Dedifferentiated amniotic fluid mesenchymal stem cell (primary cell): ENCODE measurements around the gene GMEB2.
"Not testable (repeated sequence)": the region's sequence is repeated elsewhere in the genome, so short reads cannot be mapped to it uniquely, and the experiment has no call there.

Experiments
- DNase-seq: peaks from one replicate; pipeline ENCODE4 v3.0.0-alpha.2; 2016; ENCODE audit errors: extremely low spot score

GMEB2 gene

DNA sequence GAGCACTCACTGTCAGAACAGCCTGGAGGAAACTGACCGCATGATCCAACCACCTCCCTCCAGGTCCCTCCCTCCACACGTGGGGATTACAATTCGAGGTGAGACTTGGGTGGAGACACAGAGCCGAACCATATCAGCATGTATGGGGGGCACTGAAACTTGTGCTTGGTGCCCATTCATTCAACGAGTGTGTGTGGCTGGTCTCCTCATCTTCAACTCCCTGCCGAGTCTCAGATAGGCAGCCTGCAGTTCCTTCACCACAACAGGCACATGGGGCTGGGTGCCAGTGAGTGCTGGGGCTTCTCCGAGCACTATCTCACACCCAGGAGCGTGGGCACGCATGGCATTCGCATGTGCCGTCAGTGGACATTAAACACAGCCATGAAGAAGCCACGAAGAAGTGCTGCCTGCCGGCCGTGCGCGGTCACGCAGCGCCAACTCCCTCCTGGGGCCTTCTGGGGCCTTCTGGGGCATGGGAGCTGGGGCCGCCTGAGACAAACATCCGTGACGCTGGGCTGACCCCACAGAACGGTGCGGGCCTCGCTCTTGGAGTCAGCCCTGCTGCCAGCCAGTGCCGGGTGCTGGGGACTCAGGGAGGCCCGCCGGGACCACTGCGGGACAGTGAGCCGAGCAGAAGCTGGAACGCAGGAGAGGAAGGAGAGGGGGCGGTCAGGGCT is 30.5 kb upstream of the GMEB2 start:
- no peak for DNase-seq

DNA sequence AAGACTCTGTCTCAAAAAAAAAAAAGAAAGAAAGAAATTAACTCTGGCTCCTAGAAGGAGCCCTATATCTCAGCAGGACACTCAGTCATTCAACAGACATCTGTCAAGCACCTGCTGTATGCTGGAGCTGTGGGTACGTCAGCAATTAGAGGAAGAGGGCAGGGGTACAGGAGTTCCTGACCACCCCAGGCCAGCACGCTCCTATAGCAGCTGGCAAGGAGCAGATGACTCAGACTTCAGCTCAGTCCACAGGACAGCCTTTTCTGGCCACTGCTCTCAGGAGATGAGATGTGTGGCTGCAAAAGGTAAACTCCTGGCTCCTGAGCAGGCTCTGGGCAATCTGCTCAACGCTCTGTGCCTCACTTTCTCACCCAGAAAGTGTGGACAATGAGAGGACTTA is 29.6 kb upstream of the GMEB2 start:
- DNase-seq, result no peak

DNA sequence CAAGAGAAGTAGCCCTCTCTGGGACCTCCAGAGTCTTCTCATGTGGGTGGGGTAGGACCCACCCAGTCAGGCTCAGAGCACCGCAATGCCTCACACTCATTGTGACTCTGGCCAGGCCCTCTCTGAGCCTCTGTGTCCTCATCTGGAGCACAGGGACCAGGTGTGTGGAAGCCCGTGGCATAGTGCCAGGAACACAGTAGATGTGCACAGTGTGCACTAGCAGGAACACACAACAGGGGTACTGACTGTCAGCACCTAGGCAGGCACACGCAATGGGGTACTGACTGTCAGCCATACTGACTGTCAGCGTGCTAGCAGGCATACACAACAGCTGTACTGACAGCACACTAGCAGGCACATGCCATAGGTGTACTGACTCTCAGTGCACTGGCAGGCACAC is 28.3 kb upstream of the GMEB2 start:
- no peak for DNase-seq

DNA sequence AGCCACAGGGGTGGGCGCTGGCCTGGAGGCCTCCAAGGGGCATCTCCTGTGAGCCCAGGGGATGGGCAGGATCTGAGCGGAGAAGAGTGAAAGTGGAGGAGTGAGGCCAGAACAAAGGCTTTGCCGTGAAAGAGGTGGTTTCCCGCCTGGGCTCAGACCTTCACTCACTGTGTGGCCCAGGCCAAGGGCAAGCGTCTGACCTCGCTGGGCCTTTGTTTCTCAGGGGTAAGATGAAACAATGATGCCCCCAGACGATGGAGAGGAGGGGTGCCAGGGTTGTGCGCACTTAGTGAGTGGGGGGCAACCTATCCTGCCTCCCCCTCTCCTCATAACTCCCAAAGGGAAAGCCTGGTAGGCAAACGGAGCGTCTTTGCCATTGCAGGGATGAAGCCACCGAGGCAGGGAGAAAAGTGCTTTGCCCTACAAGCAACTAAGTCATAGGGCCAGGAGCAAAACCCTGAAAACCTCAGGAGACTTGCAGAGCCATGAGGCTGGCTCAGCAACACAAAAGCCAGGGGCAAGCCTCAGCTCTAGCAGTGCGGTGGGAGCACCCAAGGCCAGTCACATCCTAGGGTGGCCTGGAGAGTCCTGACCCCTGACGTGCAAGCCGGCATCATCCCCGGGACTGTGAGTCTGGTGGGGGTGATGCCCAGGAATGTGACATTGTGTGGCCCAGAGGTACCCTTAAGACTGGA is 27.2 kb upstream of the GMEB2 start:
- no peak for DNase-seq

DNA sequence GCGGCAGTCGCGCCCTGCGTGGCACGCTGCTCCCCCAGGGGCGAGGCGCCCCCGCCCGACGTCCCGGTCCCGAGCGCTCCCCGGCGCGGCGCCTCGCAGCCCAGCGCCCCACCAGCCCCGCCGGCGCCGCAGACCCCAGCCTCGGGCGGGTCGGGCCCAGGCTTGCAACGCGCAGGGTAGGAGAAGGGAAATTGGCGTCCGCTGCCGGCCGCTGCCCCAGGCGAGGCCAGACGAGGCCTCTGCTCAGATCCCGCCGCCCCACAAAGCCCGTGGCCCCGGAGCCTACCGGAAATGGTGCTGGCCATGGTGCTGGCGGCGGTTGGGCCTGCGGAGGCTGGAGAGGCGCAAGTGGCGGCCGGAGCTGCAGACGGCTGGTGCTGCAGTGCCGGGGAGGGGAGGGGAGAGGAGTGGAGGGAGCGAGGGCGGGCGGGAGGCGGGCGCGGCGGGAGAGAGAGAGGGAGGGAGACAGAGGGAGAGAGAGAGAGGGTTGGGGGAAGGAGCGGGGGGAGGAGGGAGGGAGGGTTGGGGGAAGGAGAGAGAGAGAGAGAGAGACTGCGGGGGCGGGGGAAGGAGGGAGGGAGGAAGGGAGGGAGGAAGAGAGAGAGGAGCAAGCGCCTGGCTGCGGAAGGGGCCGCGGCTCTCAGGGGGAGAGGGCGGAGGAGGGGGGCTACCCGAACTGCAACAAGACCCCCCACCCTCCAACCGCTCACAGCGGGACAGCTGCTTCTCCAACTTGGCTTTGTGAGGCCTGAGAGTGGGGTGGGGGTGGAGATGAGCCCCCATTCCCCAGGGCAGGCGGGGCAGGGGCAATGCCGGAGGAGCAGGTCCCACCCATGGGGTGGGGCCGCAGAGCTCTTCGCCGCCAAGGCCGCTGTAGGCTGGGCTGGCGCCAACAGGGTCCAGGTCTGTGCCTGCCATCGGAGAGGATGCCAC is 26.4 kb upstream of the GMEB2 start, which contains the start of gene STMN3:
Gene STMN3 (minus strand): TSS at position 384 of the 933 bp plus-strand sequence. CDS start 79 bp downstream, at position 305.
- peak; percentile 55 for DNase-seq

DNA sequence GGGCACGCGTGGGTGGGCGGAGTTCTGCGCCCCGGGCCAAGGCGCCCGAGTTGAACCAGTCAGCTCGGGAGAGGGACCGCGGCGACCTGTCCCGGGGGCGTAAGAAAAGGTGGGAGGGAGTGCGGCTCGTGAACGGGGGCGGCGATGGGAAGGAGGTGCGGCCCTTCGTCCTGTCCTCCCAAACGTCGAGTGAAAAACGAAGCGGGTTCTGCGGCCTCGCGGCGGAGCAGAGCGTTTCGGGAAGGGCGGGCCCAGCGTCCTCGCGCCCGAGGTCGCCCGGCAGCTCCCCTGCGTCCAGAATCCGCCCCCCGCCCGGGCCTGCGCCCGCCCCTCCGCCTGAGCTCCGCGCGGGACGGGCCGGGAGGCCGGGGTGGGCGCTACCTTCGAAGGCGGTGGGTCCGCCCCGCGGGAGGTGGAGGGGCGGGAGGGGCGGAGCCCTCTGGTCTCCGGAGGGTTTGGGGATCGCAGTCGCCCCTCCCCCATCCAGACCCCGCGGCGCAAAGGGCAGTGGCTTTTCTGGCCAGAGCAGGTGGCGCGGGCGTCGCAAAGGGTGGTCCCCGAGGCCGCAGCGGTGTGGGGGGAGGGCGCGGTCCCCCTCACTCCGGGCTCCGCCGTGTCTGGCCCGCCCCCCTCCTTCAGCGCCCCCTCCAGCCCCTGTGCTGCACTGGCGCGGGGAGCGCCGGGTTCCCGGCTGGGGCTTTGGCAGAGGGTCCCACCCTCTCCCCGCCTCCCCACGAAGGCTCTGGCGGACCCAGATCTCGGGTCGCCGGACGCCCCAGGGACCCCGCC is 25.5 kb upstream of the GMEB2 start:
- no peak for DNase-seq

DNA sequence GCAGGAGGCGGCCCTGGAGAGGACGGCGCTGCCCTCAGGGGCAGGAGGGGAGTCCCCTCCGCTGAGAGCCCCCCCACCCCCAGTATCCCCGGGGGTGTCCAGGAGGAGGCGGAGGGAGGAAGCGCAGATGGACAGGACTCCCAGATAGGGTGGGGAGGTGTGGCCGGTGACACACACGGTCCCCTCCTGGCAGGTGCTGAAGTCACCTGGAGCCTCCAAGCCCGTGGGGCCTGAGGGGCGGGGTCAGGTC is 25.0 kb upstream of the GMEB2 start:
- no peak for DNase-seq

DNA sequence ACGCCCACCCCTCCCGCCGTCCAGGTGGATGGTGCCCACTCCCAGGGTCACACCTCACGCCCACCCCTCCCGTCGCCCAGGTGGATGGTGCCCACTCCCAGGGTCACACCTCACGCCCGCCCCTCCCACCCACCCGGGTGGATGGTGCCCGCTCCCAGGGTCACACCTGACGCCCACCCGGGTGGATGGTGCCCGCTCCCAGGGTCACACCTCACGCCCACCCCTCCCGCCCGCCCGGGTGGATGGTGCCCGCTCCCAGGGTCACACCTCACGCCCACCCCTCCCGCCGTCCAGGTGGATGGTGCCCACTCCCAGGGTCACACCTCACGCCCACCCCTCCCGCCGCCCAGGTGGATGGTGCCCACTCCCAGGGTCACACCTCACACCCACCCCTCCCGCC is 23.6 kb upstream of the GMEB2 start:
- DNase-seq, result not testable (repeated sequence)

DNA sequence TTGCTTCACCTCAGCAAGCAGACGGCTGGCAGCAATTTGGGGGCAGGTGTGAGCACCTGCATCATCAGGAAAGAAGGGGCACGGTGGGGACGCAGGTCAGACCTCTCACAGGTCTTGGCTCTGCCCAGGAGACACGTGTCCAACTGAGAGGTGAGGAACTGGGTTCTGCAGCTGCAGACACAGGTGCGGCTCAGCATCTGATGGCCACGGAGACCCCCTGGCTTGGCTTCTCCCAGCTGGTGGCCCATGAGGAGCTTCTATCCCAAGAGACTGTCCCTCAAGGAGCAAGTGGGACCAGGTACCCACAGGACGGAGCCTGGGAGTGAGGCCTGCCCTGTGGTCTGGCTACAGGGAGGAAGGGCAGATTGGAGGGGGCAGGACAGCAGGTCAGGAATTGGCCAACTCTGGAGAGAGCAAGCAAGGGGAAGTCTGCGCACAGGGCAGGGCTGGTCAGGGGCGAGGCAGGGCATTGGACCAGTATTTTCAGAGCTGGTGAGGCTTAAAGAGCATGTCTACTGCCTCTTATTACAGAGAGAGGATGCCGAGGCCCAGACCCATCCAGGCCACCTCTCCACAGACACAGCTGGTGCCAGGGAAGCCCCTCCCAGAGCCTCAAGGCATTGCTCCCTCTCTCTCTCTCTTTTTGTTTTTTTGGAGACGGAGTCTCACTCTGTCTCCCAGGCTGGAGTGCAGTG is 22.1 kb upstream of the GMEB2 start:
- no peak for DNase-seq

DNA sequence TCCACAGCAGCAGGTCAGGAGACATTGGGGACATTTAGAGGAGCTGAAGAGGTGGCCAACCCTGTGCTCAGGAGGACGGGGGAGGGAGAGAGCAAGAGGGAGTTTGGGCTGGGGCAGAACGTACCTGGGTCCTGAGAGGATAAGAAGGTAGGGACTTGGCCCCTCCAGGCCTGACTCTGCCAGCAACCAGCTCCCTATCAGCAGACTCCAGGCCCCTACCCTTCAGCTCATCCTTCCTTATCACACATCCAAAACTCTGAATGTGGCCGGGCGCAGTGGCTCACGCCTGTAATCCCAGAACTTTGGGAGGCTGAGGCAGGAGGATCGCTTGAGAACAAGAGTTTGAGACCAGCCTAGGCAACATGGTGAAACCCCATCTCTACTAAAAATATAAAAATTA is 21.3 kb upstream of the GMEB2 start:
- DNase-seq, result no peak

DNA sequence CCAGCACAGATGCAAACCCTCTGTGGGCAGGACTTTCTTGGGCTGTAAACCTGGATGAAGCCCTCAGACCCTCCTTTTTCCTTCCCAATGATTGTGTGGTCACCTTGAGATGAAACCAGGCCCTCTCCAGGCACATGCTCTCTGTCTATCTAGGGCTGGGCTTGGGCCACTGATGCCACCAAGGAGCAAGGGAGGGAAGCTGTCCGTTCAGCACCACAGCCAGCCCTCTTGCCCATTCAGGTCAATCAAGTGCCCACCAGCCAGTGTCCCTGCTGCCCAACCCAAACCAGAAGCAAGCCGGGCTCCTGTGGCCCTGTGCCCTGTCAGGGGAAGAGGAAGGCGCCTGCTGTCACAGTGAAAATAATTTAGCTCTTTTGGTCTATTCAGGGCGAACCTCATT is 18.3 kb upstream of the GMEB2 start:
- no peak for DNase-seq

DNA sequence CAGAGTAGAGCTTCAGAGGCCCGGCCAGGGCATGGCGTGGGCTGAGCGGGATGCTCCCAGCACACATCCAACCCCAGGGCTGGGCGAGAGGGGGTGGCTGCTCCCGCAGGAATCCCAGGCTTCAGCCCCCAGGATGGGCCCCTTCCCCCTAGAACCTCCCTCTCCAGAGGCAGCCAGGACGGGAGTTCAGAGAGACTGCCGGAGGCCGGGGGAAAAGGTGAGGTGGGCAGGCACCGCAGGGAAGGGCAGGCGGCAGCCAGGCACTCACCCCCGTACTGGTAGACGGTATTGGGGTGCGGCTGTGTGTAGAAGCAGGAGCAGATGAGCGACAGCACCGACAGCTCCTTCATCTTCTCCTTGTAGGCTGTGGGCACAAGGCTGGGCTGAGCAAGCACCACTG is 17.0 kb upstream of the GMEB2 start:
- no peak for DNase-seq

DNA sequence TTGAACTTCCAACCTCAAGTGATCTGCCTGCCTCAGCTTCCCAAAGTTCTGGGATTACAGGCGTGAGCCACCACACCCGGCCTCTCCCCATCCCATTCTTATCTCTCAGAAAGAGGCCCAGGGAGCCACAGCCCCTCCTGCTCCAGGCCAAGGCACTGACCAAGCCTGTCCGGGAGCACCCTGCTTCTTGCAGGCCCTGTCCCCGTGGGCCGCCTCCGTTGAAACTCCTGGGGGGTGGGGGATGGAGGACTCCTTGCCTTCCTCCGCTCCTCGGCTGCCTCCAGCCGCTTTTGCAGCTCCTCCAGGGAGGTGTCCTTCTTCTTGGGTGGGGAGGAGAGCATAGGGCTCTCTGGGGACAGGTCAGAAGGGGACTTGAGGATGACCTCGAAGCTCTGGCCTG is 16.6 kb upstream of the GMEB2 start:
- no peak for DNase-seq

DNA sequence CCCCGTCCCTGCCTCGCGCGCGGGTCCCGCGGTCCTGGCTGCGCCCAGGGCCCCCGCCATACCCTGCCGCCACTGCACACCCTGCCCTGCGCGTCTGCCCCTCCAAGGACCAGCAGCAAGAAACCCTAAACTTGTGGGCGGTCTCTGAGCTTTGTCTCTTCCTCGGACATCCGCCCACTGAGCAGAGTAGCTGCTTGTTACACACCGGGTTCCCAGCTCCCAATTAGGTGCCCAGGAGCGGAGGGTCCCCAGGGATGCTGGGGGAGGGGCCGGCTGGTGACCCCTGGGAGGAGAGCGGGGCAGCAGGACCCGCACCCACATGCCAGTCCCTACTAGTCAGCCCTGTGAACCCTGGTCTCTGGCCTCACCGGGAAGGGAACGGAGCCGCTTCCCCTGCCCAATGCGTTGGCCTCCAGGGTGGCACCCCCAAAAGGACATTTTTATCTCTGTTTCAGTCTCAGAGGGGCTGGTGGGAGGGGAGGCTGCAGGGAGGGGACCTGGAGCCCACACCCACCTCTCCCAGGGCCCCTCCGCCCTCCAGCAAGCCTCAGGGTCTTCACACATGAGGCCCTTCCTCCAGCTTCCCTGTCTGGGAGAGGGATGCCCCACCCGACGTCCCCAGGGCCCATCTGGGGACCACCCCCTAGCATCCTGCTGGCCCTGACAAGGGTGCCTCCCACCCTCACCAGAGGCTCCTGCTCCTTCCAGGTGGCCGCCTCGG is 15.8 kb upstream of the GMEB2 start:
- no peak for DNase-seq

DNA sequence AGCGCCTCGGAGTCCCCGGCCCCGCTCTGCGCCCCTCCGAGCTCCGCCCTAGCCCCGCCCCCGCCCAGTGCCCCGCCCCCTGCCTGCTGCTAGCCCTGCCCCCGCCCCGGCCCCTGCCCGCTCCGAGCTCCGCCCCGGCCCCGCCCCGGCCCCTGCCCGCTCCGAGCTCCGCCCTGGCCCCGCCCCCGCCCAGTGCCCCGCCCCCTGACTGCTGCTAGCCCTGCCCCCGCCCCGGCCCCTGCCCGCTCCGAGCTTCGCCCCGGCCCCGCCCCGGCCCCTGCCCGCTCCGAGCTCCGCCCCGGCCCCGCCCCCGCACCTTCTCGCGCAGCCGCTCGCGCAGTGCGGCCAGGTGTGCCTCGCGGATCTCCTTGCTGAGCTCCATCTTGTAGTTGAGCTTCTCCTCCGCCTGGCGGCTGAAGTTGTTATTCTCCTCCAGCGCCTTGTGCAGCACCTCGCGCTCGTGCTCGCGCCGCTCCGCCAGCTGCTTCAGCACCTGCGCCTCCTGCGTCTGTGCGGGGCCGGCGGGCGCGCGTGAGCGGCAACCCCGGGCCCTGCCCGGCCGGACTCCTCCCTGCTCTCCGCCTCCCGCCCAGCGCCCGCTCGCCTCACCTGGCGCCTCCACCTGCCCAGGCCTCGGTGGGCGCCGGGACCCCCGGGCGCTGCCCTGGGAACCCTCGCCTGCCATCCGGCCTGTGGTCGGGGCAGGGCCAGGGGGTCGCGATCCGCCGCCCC is 15.1 kb upstream of the GMEB2 start:
- DNase-seq, result peak; percentile 58

DNA sequence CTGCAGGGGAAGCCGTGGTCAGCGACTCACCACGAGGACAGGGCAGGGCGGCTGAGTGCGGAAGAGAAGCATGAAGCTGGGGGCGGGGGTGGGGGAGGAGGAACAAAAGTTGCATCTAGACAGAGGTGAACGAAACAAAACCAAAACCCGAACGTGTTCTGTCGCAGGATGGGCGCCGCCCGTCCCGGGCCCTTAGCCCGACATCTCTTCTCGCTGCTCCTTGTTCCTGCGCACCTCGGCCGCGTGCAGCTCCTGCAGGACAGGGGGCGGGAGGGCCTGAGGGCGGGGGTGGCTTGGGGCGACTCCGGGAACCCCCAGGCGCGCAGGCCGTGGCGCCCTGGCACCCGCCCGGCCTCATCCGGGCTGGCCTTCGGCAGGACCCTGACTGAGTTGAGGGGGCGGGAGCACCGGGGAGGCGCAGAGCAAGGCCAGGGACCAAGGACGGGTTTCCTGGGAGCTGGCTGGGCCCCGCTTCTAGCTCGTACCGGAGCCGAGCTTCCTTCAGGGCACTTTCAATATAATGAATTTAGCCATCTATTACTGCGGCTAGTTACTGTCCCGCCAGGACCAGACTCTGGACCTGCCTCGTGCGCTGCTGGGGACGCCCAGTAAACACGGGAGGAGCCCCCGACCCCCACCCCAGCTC is 14.4 kb upstream of the GMEB2 start:
- no peak for DNase-seq

DNA sequence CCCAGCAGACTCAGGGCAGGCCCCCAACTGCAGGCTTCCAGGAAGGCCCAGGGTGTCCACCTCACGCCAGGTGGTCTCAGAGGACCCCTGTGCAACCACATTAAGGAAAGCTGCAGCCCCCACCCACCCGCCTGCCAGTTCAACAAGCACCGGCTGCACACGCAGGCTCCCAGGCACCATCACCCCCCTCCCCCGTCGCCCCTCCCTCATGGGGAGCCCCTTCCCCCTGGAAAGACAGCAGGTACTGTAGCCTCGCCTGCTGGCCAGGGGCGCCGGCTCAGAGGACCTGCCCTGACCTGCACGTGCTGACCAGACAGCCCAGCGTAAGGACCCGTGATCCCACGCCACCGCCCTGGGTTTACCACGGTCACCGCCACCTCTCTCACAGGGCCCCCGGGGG is 13.8 kb upstream of the GMEB2 start:
- DNase-seq, result not testable (repeated sequence)

DNA sequence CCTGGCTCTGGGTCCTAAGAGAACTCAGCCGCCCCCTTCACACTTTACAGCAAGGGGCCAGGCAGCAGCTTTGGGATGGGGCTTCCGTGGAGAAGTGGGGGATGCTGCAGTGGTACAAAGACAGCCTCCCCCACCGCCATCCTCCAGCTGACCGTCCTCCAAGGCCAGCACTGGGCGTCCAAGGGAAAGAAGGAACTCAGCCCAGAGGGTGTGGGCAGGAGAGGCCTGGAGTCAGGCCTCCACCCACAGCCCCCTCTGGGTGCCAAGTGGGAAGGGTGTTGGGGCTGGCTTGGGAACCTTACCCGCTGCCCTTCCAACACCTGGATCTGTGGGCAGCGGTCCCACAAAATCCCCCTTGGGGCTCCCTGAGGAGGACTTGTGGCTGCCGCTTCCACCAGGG is 13.2 kb upstream of the GMEB2 start:
- no peak for DNase-seq
